Esophagus (tissue), 2 donors: Measurements from ENCODE around the gene TSHZ3. TPM values are rescaled to one million over a fixed set of nuclear protein-coding genes. Genes with fewer than 3 reads are reported as not detected.

Experiments used
- H3K27ac ChIP-seq, 2 donors: one replicate each; pipeline ENCODE4 v1.5.1; 2013; ENCODE audit warnings: low read depth in 2 of 2, mild to moderate bottlenecking in 2 of 2, inconsistent platforms in 1 of 2, low read length in 1 of 2, moderate library complexity in 1 of 2
- H3K27me3 ChIP-seq, 2 donors: one replicate each; pipeline ENCODE4 v1.6.1; 2013; ENCODE audit warnings: low read length in 2 of 2, control low read depth in 1 of 2, mild to moderate bottlenecking in 1 of 2; ENCODE audit not compliant: insufficient read depth in 2 of 2, control insufficient read depth in 1 of 2
- H3K36me3 ChIP-seq, 2 donors: one replicate each; pipeline ENCODE4 v1.6.1; 2013; ENCODE audit warnings: low read length in 1 of 2; ENCODE audit not compliant: control insufficient read depth in 2 of 2, insufficient read depth in 2 of 2
- H3K4me1 ChIP-seq, 2 donors: one replicate each; pipeline ENCODE4 v1.6.1; 2013; ENCODE audit warnings: low read length in 1 of 2; ENCODE audit not compliant: control insufficient read depth in 2 of 2, insufficient read depth in 2 of 2
- H3K4me3 ChIP-seq, 2 donors: one replicate each; pipeline ENCODE4 v1.5.1; 2013; ENCODE audit warnings: low read length in 2 of 2, mild to moderate bottlenecking in 2 of 2, low read depth in 1 of 2, moderate library complexity in 1 of 2
- H3K9me3 ChIP-seq, 2 donors: one replicate each; pipeline ENCODE4 v1.6.1; 2013; ENCODE audit warnings: mild to moderate bottlenecking in 2 of 2, low read depth in 1 of 2, low read length in 1 of 2, moderate library complexity in 1 of 2; ENCODE audit not compliant: control insufficient read depth in 2 of 2, insufficient read depth in 1 of 2
- WGBS, 2 donors: extraction: QIAGEN DNeasy Blood & Tissue Kit; methylation state at CpG; one replicate each; pipeline ENCODE4 v1.1.7; 2013; 5-methylcytosine and 5-hydroxymethylcytosine counted together
- polyA plus RNA-seq, 2 donors: library from polyadenylated mRNA; stranded (reverse); fragments of 200-250 nt; gene quantifications; one replicate each; pipeline ENCODE4 v1.2.3, GENCODE V29; 2013
- donor health status: healthy with polysubstance abuse.
- donor health status: Bipolar disorder and iron deficiency.

Gene TSHZ3
- polyA plus RNA-seq, 2 donors: 1.2 to 1.9 TPM

GRCh38 chr19:31331536-31331935, 17.7 kb downstream of the TSHZ3 start:
- Histone ChIP-seq H3K36me3 (no peaks in the 10 kb centered on the region), H3K9me3 (no peaks in the 10 kb centered on the region), H3K27me3 (no peaks in the 10 kb centered on the region), H3K4me1 (peaks cover 4 to 11% of the 10 kb centered on the region in 2 donors), H3K4me3 (no peak overlapping the region), H3K27ac (no peak overlapping the region)
- 73 to 75% methylated on average over 11 of the region's 11 CpGs for WGBS, 2 donors

- Histone ChIP-seq H3K9me3 (no peaks in the 10 kb centered on the region), H3K27me3 (no peaks in the 10 kb centered on the region), H3K4me3 (no peak overlapping the region), H3K36me3 (no peaks in the 10 kb centered on the region), H3K4me1 (peaks cover 4 to 14% of the 10 kb centered on the region in 2 donors), H3K27ac (no peak overlapping the region)
- 36 to 58% methylated on average over 12 of the region's 12 CpGs for whole genome bisulfite sequencing, 2 donors
Measured at GRCh38 chr19:31330761-31331160, 18.5 kb downstream of the TSHZ3 start.

- no peaks in the 10 kb centered on the region for H3K27me3 ChIP-seq
- 85 to 86% methylated on average over 10 of the region's 10 CpGs for WGBS, 2 donors
- no peak overlapping the region for H3K4me3 ChIP-seq
- no peaks in the 10 kb centered on the region for H3K9me3 ChIP-seq
- H3K4me1 ChIP-seq: peaks cover 4 to 14% of the 10 kb centered on the region in 2 donors
- no peaks in the 10 kb centered on the region for H3K36me3 ChIP-seq
- H3K27ac ChIP-seq: no peak overlapping the region
Measured at GRCh38 chr19:31330237-31330636, 19.0 kb downstream of the TSHZ3 start.

- WGBS, 2 donors: 75 to 79% methylated on average over 4 of the region's 4 CpGs
- H3K9me3 ChIP-seq: no peaks in the 10 kb centered on the region
- H3K4me1 ChIP-seq: peaks cover 4 to 14% of the 10 kb centered on the region in 2 donors
- no peaks in the 10 kb centered on the region for H3K36me3 ChIP-seq
- H3K27ac ChIP-seq: no peak overlapping the region
- H3K27me3 ChIP-seq: no peaks in the 10 kb centered on the region
- H3K4me3 ChIP-seq: no peak overlapping the region
Measured at GRCh38 chr19:31329819-31330218, 19.4 kb downstream of the TSHZ3 start.

- 90 to 94% methylated on average over 4 of the region's 4 CpGs for WGBS, 2 donors
- Histone ChIP-seq H3K9me3 (no peaks in the 10 kb centered on the region), H3K27me3 (no peaks in the 10 kb centered on the region), H3K4me1 (peaks cover 4 to 18% of the 10 kb centered on the region in 2 donors), H3K36me3 (no peaks in the 10 kb centered on the region), H3K27ac (no peak overlapping the region), H3K4me3 (no peak overlapping the region)
Measured at GRCh38 chr19:31328238-31328637, 21.0 kb downstream of the TSHZ3 start.

- H3K27ac ChIP-seq: no peak overlapping the region
- H3K36me3 ChIP-seq: no peaks in the 10 kb centered on the region
- H3K4me3 ChIP-seq: no peak overlapping the region
- peaks cover 4 to 17% of the 10 kb centered on the region in 2 donors for H3K4me1 ChIP-seq
- H3K27me3 ChIP-seq: no peaks in the 10 kb centered on the region
- WGBS, 2 donors: 54 to 58% methylated on average over 14 of the region's 14 CpGs
- H3K9me3 ChIP-seq: no peaks in the 10 kb centered on the region
Measured at GRCh38 chr19:31326329-31327028, 22.8 kb downstream of the TSHZ3 start.

- Histone ChIP-seq H3K4me3 (no peak overlapping the region), H3K27ac (no peak overlapping the region), H3K9me3 (no peaks in the 10 kb centered on the region), H3K27me3 (no peaks in the 10 kb centered on the region), H3K36me3 (no peaks in the 10 kb centered on the region), H3K4me1 (peaks cover 3 to 11% of the 10 kb centered on the region in 2 donors)
- 92 to 97% methylated on average over 11 of the region's 11 CpGs for WGBS, 2 donors
Measured at GRCh38 chr19:31325342-31325741, 23.9 kb downstream of the TSHZ3 start.

GRCh38 chr19:31319465-31319864, 29.8 kb downstream of the TSHZ3 start:
- H3K27me3 ChIP-seq: no peaks in the 10 kb centered on the region
- 69 to 75% methylated on average over 3 of the region's 3 CpGs for WGBS, 2 donors

GRCh38 chr19:31318790-31319425, 30.3 kb downstream of the TSHZ3 start:
- Histone ChIP-seq H3K4me3 (no peak overlapping the region), H3K4me1 (peaks cover 3% of the 10 kb centered on the region in 2 donors), H3K9me3 (no peaks in the 10 kb centered on the region), H3K27ac (no peak overlapping the region), H3K36me3 (no peaks in the 10 kb centered on the region), H3K27me3 (no peaks in the 10 kb centered on the region)
- 63 to 75% methylated on average over 6 of the region's 6 CpGs for WGBS, 2 donors

More at GRCh38 chr19:31319465-31319864, 29.8 kb downstream of the TSHZ3 start:
- Histone ChIP-seq H3K27ac (no peak overlapping the region), H3K36me3 (no peaks in the 10 kb centered on the region), H3K4me1 (peaks cover 3 to 4% of the 10 kb centered on the region in 2 donors), H3K4me3 (no peak overlapping the region), H3K9me3 (no peaks in the 10 kb centered on the region)

GRCh38 chr19:31317570-31317969, 31.7 kb downstream of the TSHZ3 start:
- H3K36me3 ChIP-seq: no peaks in the 10 kb centered on the region
- no peaks in the 10 kb centered on the region for H3K27me3 ChIP-seq
- WGBS, 2 donors: 64 to 69% methylated on average over 11 of the region's 11 CpGs
- H3K4me3 ChIP-seq: no peak overlapping the region
- no peaks in the 10 kb centered on the region for H3K9me3 ChIP-seq
- no peak overlapping the region for H3K27ac ChIP-seq
- peaks cover 0 to 3% of the 10 kb centered on the region in 2 donors for H3K4me1 ChIP-seq
